ENCODE measurements around the gene SH3TC1.
A peak's percentile ranks its signal among the peaks of the same experiment; 100 is the strongest.

The SH3TC1 gene

GRCh38 chr4:8215641-8216442, 16.8 kb downstream of the SH3TC1 start:
- DNase-seq (ENCODE audit: low read depth), result no peak

GRCh38 chr4:8216443-8217245, 17.6 kb downstream of the SH3TC1 start:
- no peak for DNase-seq (ENCODE audit: low read depth)

- DNase-seq (ENCODE audit: low read depth), result no peak
Measured at GRCh38 chr4:8217246-8217511, 18.1 kb downstream of the SH3TC1 start.

- DNase-seq (ENCODE audit: low read depth), result no peak
Measured at GRCh38 chr4:8217871-8218270, 18.8 kb downstream of the SH3TC1 start.

GRCh38 chr4:8218371-8219031, 19.4 kb downstream of the SH3TC1 start:
- no peak for DNase-seq (ENCODE audit: low read depth)

GRCh38 chr4:8219236-8219635, 20.1 kb downstream of the SH3TC1 start:
- DNase-seq (ENCODE audit: low read depth), result no peak

- DNase-seq (ENCODE audit: low read depth), result peak; percentile 60
Measured at GRCh38 chr4:8220661-8221450, 21.8 kb downstream of the SH3TC1 start.

- peak; percentile 74 for DNase-seq (ENCODE audit: low read depth)
Measured at GRCh38 chr4:8221476-8221875, 22.4 kb downstream of the SH3TC1 start.

GRCh38 chr4:8221985-8222384, 22.9 kb downstream of the SH3TC1 start:
- DNase-seq (ENCODE audit: low read depth), result no peak

GRCh38 chr4:8222609-8223388, 23.7 kb downstream of the SH3TC1 start:
- DNase-seq (ENCODE audit: low read depth), result no peak

- no peak for DNase-seq (ENCODE audit: low read depth)
Measured at GRCh38 chr4:8224267-8224974, 25.3 kb downstream of the SH3TC1 start.

- no peak for DNase-seq (ENCODE audit: low read depth)
Measured at GRCh38 chr4:8224975-8225625, 26.0 kb downstream of the SH3TC1 start.

- no peak for DNase-seq (ENCODE audit: low read depth)
Measured at GRCh38 chr4:8225706-8226443, 26.8 kb downstream of the SH3TC1 start.

- no peak for DNase-seq (ENCODE audit: low read depth)
Measured at GRCh38 chr4:8227201-8227770, 28.2 kb downstream of the SH3TC1 start.

- no peak for DNase-seq (ENCODE audit: low read depth)
Measured at GRCh38 chr4:8227771-8228318, 28.8 kb downstream of the SH3TC1 start.

GRCh38 chr4:8228319-8229250, 29.5 kb downstream of the SH3TC1 start:
- peak; percentile 93 for DNase-seq (ENCODE audit: low read depth)

GRCh38 chr4:8229331-8229975, 30.4 kb downstream of the SH3TC1 start:
- DNase-seq (ENCODE audit: low read depth), result no peak

All from iris pigment epithelial cell (primary cell).